ENCODE results near the gene NXN. TPM values are rescaled to one million over a fixed set of nuclear protein-coding genes. Genes with fewer than 3 reads are reported as not detected.

Gene NXN
- polyA plus RNA-seq, 1 of the 3 experiments (the other 2 are of a cell fraction) = 23.9 TPM

DNA sequence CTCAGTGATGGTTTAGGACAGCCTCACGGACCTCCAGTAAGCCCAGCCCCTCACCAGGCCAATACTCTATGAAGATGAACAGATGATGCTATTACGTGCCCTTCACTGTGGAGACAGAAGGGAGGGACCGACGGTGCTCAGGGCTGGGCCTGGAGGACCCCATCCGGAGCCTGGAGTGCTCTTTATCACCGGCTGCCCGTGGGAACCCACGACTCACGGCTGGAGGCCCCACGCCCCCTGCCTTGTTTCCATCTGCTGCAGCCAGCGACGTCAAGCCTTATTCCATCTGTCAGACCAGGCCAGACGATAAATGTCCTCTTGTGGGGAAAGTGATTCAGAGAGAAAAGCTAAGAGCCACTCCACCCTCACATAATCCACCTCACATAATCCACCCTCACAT, 13.4 kb upstream of the NXN start:
- 49% methylated on average over 12 of the region's 13 CpGs for WGBS (ENCODE audit: low lambda C conversion rate)
- DNase-seq = no peak
- Histone ChIP-seq H3K27me3 (ENCODE audit: insufficient read depth) (no peaks in the 10 kb centered on the region), H2AFZ (ENCODE audit: low read depth) (no peak overlapping the region), H3F3A (replicated peaks; ENCODE audit: insufficient read depth) (no peaks in the 10 kb centered on the region), H4K20me1 (ENCODE audit: insufficient read depth) (no peaks in the 10 kb centered on the region), H3K4me1 (ENCODE audit: control insufficient read depth in 1 of 2, insufficient read depth in 2 of 2, low read depth in 1 of 2, low read length in 1 of 2) (peaks cover under 1 to 2% of the 10 kb centered on the region in 2 experiments; a peak in 1 of 4 replicates), H3K79me2 (ENCODE audit: insufficient read depth) (peaks cover 10% of the 10 kb centered on the region), H3K9me3 (no peaks in the 10 kb centered on the region), H3K9me2 (no peaks in the 10 kb centered on the region), H3K4me3 (ENCODE audit: low read depth in 2 of 2, low read length in 1 of 2) (no peak overlapping the region), H3K9ac (no peak overlapping the region), H3K27ac (ENCODE audit: low read depth in 2 of 2, low read length in 1 of 2) (no peak overlapping the region), H3K4me2 (no peak overlapping the region), H3K36me3 (replicated peaks in 1 of 2; ENCODE audit: control insufficient read depth in 1 of 2, insufficient read depth in 2 of 2, low read length in 1 of 2) (no peaks in the 10 kb centered on the region)
- TF ChIP-seq GABPA (IDR thresholded peaks at IDR 0.05; ENCODE audit: low read depth) = no peak
- TF ChIP-seq POLR2AphosphoS5 (IDR thresholded peaks at IDR 0.05; ENCODE audit: low read depth, low read length) = no peak
- ChIA-PET CTCF (interaction anchor here (1.7 to 1.8 kb wide), 2 partner anchors 12 to 198 kb away, joined by 7 to 14 read pairs; no protein-coding TSS in a partner anchor), POLR2A (interaction anchor here (0.6 kb wide), 1 partner anchor 135 kb away, joined by 3 read pairs; no protein-coding TSS in a partner anchor)

DNA sequence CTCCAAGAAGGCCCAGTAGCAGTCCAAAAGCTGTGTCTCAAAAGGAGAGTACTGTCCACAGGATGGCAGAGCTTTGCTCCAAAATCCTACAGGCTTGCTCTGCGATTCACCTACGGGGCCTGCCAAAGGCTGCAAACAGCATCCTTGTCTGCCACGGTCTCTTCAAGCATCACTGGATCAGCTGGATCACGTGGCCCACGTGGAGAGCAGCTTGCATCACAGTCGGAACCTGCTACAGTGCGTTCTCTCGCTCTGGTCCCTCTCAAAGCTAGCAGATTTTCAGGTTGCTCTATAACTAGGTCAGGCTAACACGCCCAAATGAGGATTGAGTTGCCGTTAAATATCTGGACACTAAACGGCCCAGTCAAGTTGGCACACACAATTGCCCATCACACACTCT, 9.0 kb upstream of the NXN start:
- Histone ChIP-seq H3K4me1 (ENCODE audit: control insufficient read depth in 1 of 2, insufficient read depth in 2 of 2, low read depth in 1 of 2, low read length in 1 of 2) (no peaks in the 10 kb centered on the region), H3K36me3 (replicated peaks in 1 of 2; ENCODE audit: control insufficient read depth in 1 of 2, insufficient read depth in 2 of 2, low read length in 1 of 2) (no peaks in the 10 kb centered on the region), H3K4me2 (no peak overlapping the region), H2AFZ (ENCODE audit: low read depth) (no peak overlapping the region), H3F3A (replicated peaks; ENCODE audit: insufficient read depth) (no peaks in the 10 kb centered on the region), H3K27me3 (ENCODE audit: insufficient read depth) (no peaks in the 10 kb centered on the region), H3K79me2 (ENCODE audit: insufficient read depth) (no peaks in the 10 kb centered on the region), H3K9me3 (no peaks in the 10 kb centered on the region), H4K20me1 (ENCODE audit: insufficient read depth) (no peaks in the 10 kb centered on the region), H3K27ac (ENCODE audit: low read depth in 2 of 2, low read length in 1 of 2) (no peak overlapping the region), H3K4me3 (ENCODE audit: low read depth in 2 of 2, low read length in 1 of 2) (no peak overlapping the region), H3K9ac (no peak overlapping the region), H3K9me2 (no peaks in the 10 kb centered on the region)
- TF ChIP-seq, protein P1, sequence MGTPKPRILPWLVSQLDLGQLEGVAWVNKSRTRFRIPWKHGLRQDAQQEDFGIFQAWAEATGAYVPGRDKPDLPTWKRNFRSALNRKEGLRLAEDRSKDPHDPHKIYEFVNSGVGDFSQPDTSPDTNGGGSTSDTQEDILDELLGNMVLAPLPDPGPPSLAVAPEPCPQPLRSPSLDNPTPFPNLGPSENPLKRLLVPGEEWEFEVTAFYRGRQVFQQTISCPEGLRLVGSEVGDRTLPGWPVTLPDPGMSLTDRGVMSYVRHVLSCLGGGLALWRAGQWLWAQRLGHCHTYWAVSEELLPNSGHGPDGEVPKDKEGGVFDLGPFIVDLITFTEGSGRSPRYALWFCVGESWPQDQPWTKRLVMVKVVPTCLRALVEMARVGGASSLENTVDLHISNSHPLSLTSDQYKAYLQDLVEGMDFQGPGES (IDR thresholded peaks at IDR 0.05; ENCODE audit: low read depth, low read length) = no peak
- no peak for TF ChIP-seq CHD2 (IDR thresholded peaks at IDR 0.05; ENCODE audit: low read length, partially characterized antibody)
- TF ChIP-seq TAF1 (IDR thresholded peaks at IDR 0.05; ENCODE audit: borderline replicate concordance, low read depth, low read length) = no peak
- no peak for TF ChIP-seq RAD21 (IDR thresholded peaks at IDR 0.05; ENCODE audit: low read length)
- TF ChIP-seq, protein P2, sequence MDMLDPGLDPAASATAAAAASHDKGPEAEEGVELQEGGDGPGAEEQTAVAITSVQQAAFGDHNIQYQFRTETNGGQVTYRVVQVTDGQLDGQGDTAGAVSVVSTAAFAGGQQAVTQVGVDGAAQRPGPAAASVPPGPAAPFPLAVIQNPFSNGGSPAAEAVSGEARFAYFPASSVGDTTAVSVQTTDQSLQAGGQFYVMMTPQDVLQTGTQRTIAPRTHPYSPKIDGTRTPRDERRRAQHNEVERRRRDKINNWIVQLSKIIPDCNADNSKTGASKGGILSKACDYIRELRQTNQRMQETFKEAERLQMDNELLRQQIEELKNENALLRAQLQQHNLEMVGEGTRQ (IDR thresholded peaks at IDR 0.05; ENCODE audit: borderline replicate concordance, low read depth, low read length) = no peak
- no peak for TF ChIP-seq RCOR1 (IDR thresholded peaks at IDR 0.05; ENCODE audit: low read length)
- TF ChIP-seq SMC3 (IDR thresholded peaks at IDR 0.05; ENCODE audit: low read depth, low read length) = no peak
- TF ChIP-seq RFX5 (IDR thresholded peaks at IDR 0.05; ENCODE audit: low read length) = no peak
- no peak for TF ChIP-seq TCF12 (IDR thresholded peaks at IDR 0.05)
- no peak for TF ChIP-seq TEAD4 (IDR thresholded peaks at IDR 0.05; ENCODE audit: borderline replicate concordance, insufficient read depth)
- TF ChIP-seq YY1 (IDR thresholded peaks at IDR 0.05; ENCODE audit: low read depth) = no peak
- no peak for TF ChIP-seq NRF1 (IDR thresholded peaks at IDR 0.05; ENCODE audit: low read depth, low read length)
- TF ChIP-seq FOSL2 (IDR thresholded peaks at IDR 0.05; ENCODE audit: borderline replicate concordance, low read depth) = no peak
- TF ChIP-seq MEF2A (IDR thresholded peaks at IDR 0.05; ENCODE audit: borderline replicate concordance, low read depth) = no peak
- TF ChIP-seq EZH2phosphoT487 (IDR thresholded peaks at IDR 0.05; ENCODE audit: borderline replicate concordance, low read depth) = no peak
- no peak for TF ChIP-seq JUND (IDR thresholded peaks at IDR 0.05)
- TF ChIP-seq GATA2 (CRISPR knock-in tag; IDR thresholded peaks at IDR 0.05) = no peak
- TF ChIP-seq, protein P3, sequence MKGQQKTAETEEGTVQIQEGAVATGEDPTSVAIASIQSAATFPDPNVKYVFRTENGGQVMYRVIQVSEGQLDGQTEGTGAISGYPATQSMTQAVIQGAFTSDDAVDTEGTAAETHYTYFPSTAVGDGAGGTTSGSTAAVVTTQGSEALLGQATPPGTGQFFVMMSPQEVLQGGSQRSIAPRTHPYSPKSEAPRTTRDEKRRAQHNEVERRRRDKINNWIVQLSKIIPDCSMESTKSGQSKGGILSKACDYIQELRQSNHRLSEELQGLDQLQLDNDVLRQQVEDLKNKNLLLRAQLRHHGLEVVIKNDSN (IDR thresholded peaks at IDR 0.05; ENCODE audit: borderline replicate concordance, low read depth) = no peak
- TF ChIP-seq FOXM1 (IDR thresholded peaks at IDR 0.05; ENCODE audit: low read depth) = no peak
- WGBS (ENCODE audit: low lambda C conversion rate) = 72% methylated on average over 10 of the region's 11 CpGs
- ChIA-PET POLR2A (no interaction called here), CTCF (interaction anchor here (1.0 kb wide), 2 partner anchors 8 to 68 kb away, joined by 4 to 5 read pairs; partner anchors contain the start of gene TIMM22)
- no peak for DNase-seq
